ENCODE results near the gene C1orf232.

- no peak for TF ChIP-seq POLR2A (IDR thresholded peaks at IDR 0.05; ENCODE audit: low read depth, low read length)
- TF ChIP-seq CEBPB (IDR thresholded peaks at IDR 0.05; ENCODE audit: low read depth, low read length), result no peak
- TF ChIP-seq CTCF (conservative IDR thresholded peaks at IDR 0.05; ENCODE audit: low read depth, low read length), result no peak
- TF ChIP-seq RAD21 (IDR thresholded peaks at IDR 0.05; ENCODE audit: low read length), result no peak
- no peak for TF ChIP-seq MAFK (IDR thresholded peaks at IDR 0.05; ENCODE audit: low read depth, low read length)
- no peak for TF ChIP-seq RCOR1 (IDR thresholded peaks at IDR 0.05; ENCODE audit: insufficient replicate concordance, low read length)
- no peak for TF ChIP-seq FOS (IDR thresholded peaks at IDR 0.05; ENCODE audit: low read depth, low read length)
- no peak for TF ChIP-seq BHLHE40 (IDR thresholded peaks at IDR 0.05; ENCODE audit: low read depth, low read length)
- no peak for TF ChIP-seq RFX5 (IDR thresholded peaks at IDR 0.05; ENCODE audit: low read depth, low read length)
- TF ChIP-seq ELK1 (IDR thresholded peaks at IDR 0.05; ENCODE audit: borderline replicate concordance, low read depth, low read length), result no peak
- no peak for TF ChIP-seq USF2 (IDR thresholded peaks at IDR 0.05; ENCODE audit: low read depth, low read length)
- no peak for TF ChIP-seq SMC3 (IDR thresholded peaks at IDR 0.05; ENCODE audit: low read depth, low read length)
Observed at GRCh38 chr1:26184883-26185282, 16.1 kb upstream of the C1orf232 start.

All from IMR-90 (cell line).